GM12878 (cell line): Measurements from ENCODE around the gene RARS2. TPM values are rescaled to one million over a fixed set of nuclear protein-coding genes. Genes with fewer than 3 reads are reported as not detected.

ENCODE experiments used
- ATAC-seq: fragments of 200-7000 bp; cut with Tn5 transposase; 3 replicates; pipeline ENCODE4 v1.9.1; 2020; ENCODE audit warnings: mild to moderate bottlenecking, moderate library complexity
- BruUV-seq: library from RNA; stranded (reverse); fragments of 400-500 nt; replicated peaks from 2 replicates; lab custom pipeline; 2021; lab: Mats Ljungman, UMichigan
- CTCF ChIA-PET: fragments of 300-600 bp; sonication (Branson Sonifier 250); formaldehyde crosslinking; extraction: SDS; loops from one replicate; lab custom pipeline; 2021; ENCODE audit warnings: inconsistent platforms; lab: Yijun Ruan, JAX
- POLR2A ChIA-PET: fragments of 350-600 bp; formaldehyde crosslinking; extraction: SDS; loops from one replicate; lab custom pipeline; 2021; ENCODE audit warnings: inconsistent platforms; lab: Charles Lee
- RAD21 ChIA-PET: fragments of 300-600 bp; sonication (Branson Sonifier 250); formaldehyde crosslinking; loops from one replicate; lab custom pipeline; 2023; ENCODE audit warnings: antibody characterized with exemption; ENCODE audit not compliant: unreplicated experiment; lab: Charles Lee
- SMC1A ChIA-PET: fragments of 300-600 bp; sonication (Branson Sonifier 250); formaldehyde crosslinking; loops from one replicate; lab custom pipeline; 2023; ENCODE audit not compliant: unreplicated experiment, uncharacterized antibody; lab: Charles Lee
- DNase-seq: peaks from one replicate; pipeline ENCODE4 v3.0.0-alpha.2; 2011; ENCODE audit warnings: low read depth, low spot score
- FAIRE-seq: peaks from 3 replicates; lab custom pipeline; 2011; peaks lifted over from hg19 to GRCh38; lab: Jason Lieb, UNC
- H2AFZ ChIP-seq: 2 replicates; pipeline ENCODE4 v1.6.0; 2011; ENCODE audit warnings: low read depth, low read length, control low read depth; ENCODE audit not compliant: control insufficient read depth
- H3K27ac ChIP-seq: 2 replicates; pipeline ENCODE4 v1.5.1; 2011; ENCODE audit warnings: control low read depth; ENCODE audit not compliant: control insufficient read depth, insufficient read depth
- H3K27me3 ChIP-seq, 2 experiments: replicated peaks in 1 of 2; 2 replicates each; pipeline versions ENCODE4 v1.6.0 to v1.6.1; 2011; ENCODE audit warnings: low read length in 1 of 2; ENCODE audit not compliant: control insufficient read depth in 2 of 2, insufficient read depth in 2 of 2
- H3K36me3 ChIP-seq, 2 experiments: 2 replicates each; pipeline ENCODE4 v1.5.1; 2011; ENCODE audit warnings: low read length in 1 of 2; ENCODE audit not compliant: control insufficient read depth in 2 of 2, insufficient read depth in 2 of 2
- H3K4me1 ChIP-seq: 2 replicates; pipeline ENCODE4 v1.6.1; 2011; ENCODE audit warnings: mild to moderate bottlenecking, low read length, moderate library complexity, mixed read lengths; ENCODE audit not compliant: control insufficient read depth, insufficient read depth
- H3K4me2 ChIP-seq: 2 replicates; pipeline ENCODE4 v1.6.0; 2011; ENCODE audit warnings: control low read depth; ENCODE audit not compliant: control insufficient read depth, insufficient read depth
- H3K4me3 ChIP-seq: fragments of 200-600 bp; sonication (generic); 2 replicates; pipeline ENCODE4 v1.5.1; 2016
- H3K79me2 ChIP-seq: 2 replicates; pipeline ENCODE4 v1.6.0; 2011; ENCODE audit warnings: low read length; ENCODE audit not compliant: control insufficient read depth, insufficient read depth
- H3K9ac ChIP-seq: 2 replicates; pipeline ENCODE4 v1.8.0; 2011; ENCODE audit warnings: low read length, control low read depth, mixed read lengths; ENCODE audit not compliant: control insufficient read depth, insufficient read depth
- H3K9me3 ChIP-seq: replicated peaks from 3 replicates; pipeline ENCODE4 v1.5.1; 2011; ENCODE audit warnings: mild to moderate bottlenecking, low read length; ENCODE audit not compliant: control insufficient read depth, insufficient read depth
- H4K20me1 ChIP-seq: 2 replicates; pipeline ENCODE4 v1.6.0; 2011; ENCODE audit not compliant: control insufficient read depth, insufficient read depth
- MEF2B ChIP-seq: fragments of 450-650 bp; IDR thresholded peaks from 2 replicates; pipeline ENCODE4 v1.6.1; 2018; ENCODE audit warnings: mild to moderate bottlenecking, moderate library complexity; ENCODE audit not compliant: partially characterized antibody, poor library complexity, severe bottlenecking
- NKRF ChIP-seq: fragments of 450-650 bp; conservative IDR thresholded peaks from 2 replicates; pipeline ENCODE4 v1.6.1; 2017; ENCODE audit warnings: mild to moderate bottlenecking, moderate library complexity
- RBBP5 ChIP-seq: fragments of 200-600 bp; sonication (generic); conservative IDR thresholded peaks from 2 replicates; pipeline ENCODE4 v1.6.1; 2016
- USF2 ChIP-seq: IDR thresholded peaks from 2 replicates; pipeline ENCODE4 v1.6.1; 2011; ENCODE audit warnings: low read depth, low read length, improper control_type of control experiment, borderline replicate concordance
- in situ Hi-C: fragments of 300-500 bp; cut with MboI; formaldehyde crosslinking; loops from 9 replicates; pipeline ENCODE4 v1.14.3; 2018; ENCODE audit warnings: mixed read lengths
- intact Hi-C: fragments of 100-400 bp; cut with micrococcal nuclease; formaldehyde crosslinking; loops from one replicate; pipeline ENCODE4 v1.14.2; 2022; ENCODE audit not compliant: unreplicated experiment
- polyA plus RNA-seq, 11 experiments: library from polyadenylated mRNA; depleted of rRNA in 4 of 11; unstranded in 6 of 11; stranded (reverse) in 5 of 11; fragments of >200 nt; fragmentation: Nextera tagmentation in 4 of 11; fragmentation: Illumina TruSeq in 1 of 11; extraction: Ambion mirVana in 4 of 11; extraction: Trizol in 1 of 11; gene quantifications; 1 replicate in 1 of 11; 2 replicates in 10 of 11; pipeline versions ENCODE4 v1.2.1 to v1.2.3, GENCODE V29; 2011 to 2016; ENCODE audit warnings: inconsistent platforms in 2 of 11, missing spikeins in 2 of 11, low read depth in 1 of 11
- total RNA-seq, 4 experiments: library from RNA; depleted of rRNA in 3 of 4; stranded (reverse); fragments of >200 nt in 3 of 4; fragmentation: Illumina TruSeq in 1 of 4; extraction: Trizol in 1 of 4; gene quantifications; 2 replicates each; pipeline versions ENCODE4 v1.2.1 to v1.2.3, GENCODE V29; 2013 to 2021

RARS2 gene
- total and polyA plus RNA-seq, 10 of the 15 experiments (the other 5 are each of a cell fraction or from before 2014, with no cell fraction given): 18.3 to 54.2 (median 36.8) TPM

- H3K4me1 ChIP-seq: peaks cover 5% of the 10 kb centered on the region
Measured at GRCh38 chr6:87628881-87629280, 39.1 kb upstream of the RARS2 start.

More at GRCh38 chr6:87628881-87629280, 39.1 kb upstream of the RARS2 start:
- Histone ChIP-seq H3K27ac (peak overlapping the region; percentile 6; the same call in 1 of the 2 replicates), H3K9ac (no peak overlapping the region), H3K4me2 (no peak overlapping the region), H3K79me2 (no peaks in the 10 kb centered on the region), H3K9me3 (no peaks in the 10 kb centered on the region; the same call in 2 of the 3 replicates), H2AFZ (peak overlapping the region; percentile 10; the same call in 1 of the 2 replicates), H3K36me3 (0 out of 4 replicates have a peak, but pooled peaks cover 0 to 3% of the 10 kb centered on the region in 2 experiments), H3K4me3 (no peak overlapping the region), H4K20me1 (no peaks in the 10 kb centered on the region), H3K27me3 (no peaks in the 10 kb centered on the region)
- TF ChIP-seq RBBP5 (no peak), USF2 (no peak), NKRF (no peak), MEF2B (no peak)
- ChIA-PET RAD21 (interaction anchor here (0.7 kb wide), 1 partner anchor 71 kb away, joined by 4 read pairs; no protein-coding TSS in a partner anchor), SMC1A (interaction anchor here (0.7 to 1.6 kb wide), 7 partner anchors 13 to 1240 kb away, joined by 3 to 5 read pairs (median 4); no protein-coding TSS in a partner anchor), CTCF (interaction anchor here (1.1 to 1.5 kb wide), 3 partner anchors 13 to 1290 kb away, joined by 3 to 5 read pairs (median 4); no protein-coding TSS in a partner anchor), POLR2A (interaction anchor here (0.6 kb wide), 2 partner anchors 26 to 249 kb away, joined by 3 to 4 read pairs; no protein-coding TSS in a partner anchor)
- no peak for ATAC-seq
- BruUV-seq: no TSS peak
- intact Hi-C loops: no loop called here
- FAIRE-seq: no peak
- in situ Hi-C loops: no loop called here
- no peak for DNase-seq
